ENCODE results near the gene KHDC1L.

KHDC1L gene

DNA sequence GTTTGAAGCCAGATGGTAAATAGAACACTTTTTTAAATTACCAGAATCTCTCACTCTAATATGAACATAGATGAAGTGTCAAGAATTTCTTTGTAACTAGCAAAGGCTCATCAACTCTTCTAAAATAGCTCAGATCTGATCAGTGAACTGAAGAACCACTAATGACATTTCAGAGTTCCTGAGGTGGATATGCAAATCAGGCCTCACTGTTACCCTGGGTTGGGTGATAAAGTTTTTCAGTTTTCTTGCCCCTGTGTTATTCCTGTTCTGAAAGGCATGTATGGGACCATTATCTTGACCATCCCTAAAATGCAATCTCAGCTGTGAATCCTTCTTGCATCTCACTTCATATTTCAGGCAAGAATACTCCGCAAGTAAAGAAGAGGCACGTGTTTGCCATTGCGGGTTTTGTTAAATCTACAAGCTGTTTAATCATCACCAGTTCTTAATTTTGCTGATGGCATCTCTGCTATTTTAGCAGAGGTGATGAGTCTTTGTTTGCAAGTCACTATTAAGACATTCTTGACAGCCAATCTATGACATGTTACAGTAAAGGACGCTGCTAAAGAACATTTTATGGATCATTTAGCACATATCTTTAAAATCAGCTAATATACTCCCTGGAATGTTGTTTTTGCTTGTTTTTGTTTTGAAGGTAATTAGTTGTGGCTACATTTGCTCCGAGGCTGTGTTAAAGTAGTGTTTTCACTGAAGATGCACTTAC, 47.9 kb downstream of the KHDC1L start:
- Histone ChIP-seq H3K9me3 (ENCODE audit: control insufficient read depth, low read length) (no peaks in the 10 kb centered on the region), H3K4me1 (ENCODE audit: control insufficient read depth, insufficient read depth, low read length, poor library complexity, severe bottlenecking) (no peaks in the 10 kb centered on the region), H3K36me3 (ENCODE audit: control insufficient read depth, insufficient read depth, low read length) (no peaks in the 10 kb centered on the region), H3K27ac (ENCODE audit: low read depth, low read length, severe bottlenecking) (no peak overlapping the region), H3K4me3 (ENCODE audit: extremely low read depth, insufficient read depth, low read length, poor library complexity, severe bottlenecking) (no peak overlapping the region)
- WGBS, 2 experiments (ENCODE audit: insufficient coverage in 2 of 2) = 95% methylated on average over 3 of the region's 5 CpGs; no CpG with 5 or more reads in 1 of the 2 experiments

- no peaks in the 10 kb centered on the region for H3K9me3 ChIP-seq (ENCODE audit: control insufficient read depth, low read length)
- 82 to 100% methylated on average over 2 of the region's 6 CpGs for WGBS, 2 experiments (ENCODE audit: insufficient coverage in 2 of 2)
- no peaks in the 10 kb centered on the region for H3K4me1 ChIP-seq (ENCODE audit: control insufficient read depth, insufficient read depth, low read length, poor library complexity, severe bottlenecking)
- H3K4me3 ChIP-seq (ENCODE audit: extremely low read depth, insufficient read depth, low read length, poor library complexity, severe bottlenecking) = no peak overlapping the region
- H3K36me3 ChIP-seq (ENCODE audit: control insufficient read depth, insufficient read depth, low read length) = no peaks in the 10 kb centered on the region
- H3K27ac ChIP-seq (ENCODE audit: low read depth, low read length, severe bottlenecking) = no peak overlapping the region
Observed at GRCh38 chr6:73176057-73176456, 49.2 kb downstream of the KHDC1L start.

- WGBS, 2 experiments (ENCODE audit: insufficient coverage in 2 of 2) = 90 to 100% methylated on average over 1 to 4 of the region's 4 CpGs
- Histone ChIP-seq H3K36me3 (ENCODE audit: control insufficient read depth, insufficient read depth, low read length) (no peaks in the 10 kb centered on the region), H3K4me1 (ENCODE audit: control insufficient read depth, insufficient read depth, low read length, poor library complexity, severe bottlenecking) (no peaks in the 10 kb centered on the region), H3K4me3 (ENCODE audit: extremely low read depth, insufficient read depth, low read length, poor library complexity, severe bottlenecking) (no peak overlapping the region), H3K27ac (ENCODE audit: low read depth, low read length, severe bottlenecking) (no peak overlapping the region), H3K9me3 (ENCODE audit: control insufficient read depth, low read length) (no peaks in the 10 kb centered on the region)
Observed at GRCh38 chr6:73174646-73175045, 50.6 kb downstream of the KHDC1L start.
